ENCODE measurements around the gene CMPK2.
"Not testable (repeated sequence)": the region's sequence is repeated elsewhere in the genome, so short reads cannot be mapped to it uniquely, and the experiment has no call there.

The CMPK2 gene

DNA sequence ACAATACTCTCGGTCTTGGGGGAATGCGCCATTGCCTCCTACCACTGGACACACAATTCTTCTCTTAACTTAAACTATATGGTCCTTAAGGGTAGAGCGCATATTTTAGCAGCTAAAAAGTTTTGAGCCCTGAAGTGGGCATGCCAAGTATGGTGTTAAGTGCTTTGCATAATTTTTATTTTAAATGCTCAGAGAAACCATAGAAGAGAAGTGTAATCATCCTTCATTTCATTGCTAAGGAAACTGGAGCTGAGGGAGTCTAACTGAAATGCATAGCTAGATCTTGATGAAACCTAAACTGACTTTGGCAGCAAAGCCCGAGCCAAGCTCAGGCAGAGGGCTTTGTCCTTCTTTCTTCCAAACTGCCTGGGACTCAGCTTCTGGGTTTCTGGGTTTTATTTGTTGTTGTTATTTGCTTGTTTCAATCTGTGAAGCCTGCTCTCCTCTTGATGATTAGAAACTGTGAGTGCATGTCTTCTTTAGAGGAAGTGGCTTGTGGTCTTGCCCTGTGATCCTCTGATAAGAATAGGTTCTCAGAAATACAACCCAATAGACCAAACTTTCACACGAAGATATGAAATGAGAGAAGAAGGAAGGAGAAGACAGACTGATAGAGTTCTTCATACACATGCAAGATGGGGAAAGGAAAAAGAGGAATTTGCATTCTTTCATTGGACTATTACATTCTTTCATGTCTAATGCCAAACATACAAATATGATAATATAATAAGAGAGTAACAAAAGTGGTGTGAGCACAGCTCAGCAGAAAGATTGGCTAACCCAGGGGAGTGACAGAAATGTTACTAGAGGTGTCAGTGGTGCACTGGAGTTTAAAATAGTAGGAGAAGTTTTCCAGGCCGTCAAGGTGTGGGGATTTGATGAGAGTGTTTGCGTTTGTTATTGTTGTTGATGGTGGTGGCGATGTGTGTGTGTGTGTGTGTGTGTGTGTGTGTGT lies 44.0 kb upstream of the CMPK2 start:
- no peaks in the 10 kb centered on the region for H3K9me3 ChIP-seq
- intact Hi-C loops (cut with DNase I; ENCODE audit: low total_unique reads): no loop called here

DNA sequence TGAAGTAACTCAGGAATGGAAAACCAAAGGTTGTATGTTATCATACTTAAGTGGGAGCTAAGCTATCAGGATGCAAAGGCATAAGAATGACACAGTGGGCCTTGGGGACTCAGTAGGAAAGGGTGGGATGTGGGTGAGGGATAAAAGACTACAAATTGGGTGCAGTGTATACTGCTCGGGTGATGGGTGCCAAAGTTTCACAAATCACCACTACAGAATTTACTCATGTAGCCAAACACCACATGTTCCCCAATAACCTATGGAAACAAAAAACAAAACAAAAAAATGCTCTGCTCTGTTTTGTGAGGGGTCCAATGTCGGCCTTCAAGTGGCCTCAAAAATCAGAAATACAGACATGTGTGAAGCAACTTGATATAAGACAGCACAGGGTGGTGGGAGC lies 42.6 kb upstream of the CMPK2 start:
- Histone ChIP-seq H3K9me3 (no peaks in the 10 kb centered on the region), H3K27ac (no peak overlapping the region), H3K36me3 (no peaks in the 10 kb centered on the region), H3K4me1 (no peaks in the 10 kb centered on the region), H3K4me3 (no peak overlapping the region), H3K27me3 (no peaks in the 10 kb centered on the region)
- TF ChIP-seq, protein P1, sequence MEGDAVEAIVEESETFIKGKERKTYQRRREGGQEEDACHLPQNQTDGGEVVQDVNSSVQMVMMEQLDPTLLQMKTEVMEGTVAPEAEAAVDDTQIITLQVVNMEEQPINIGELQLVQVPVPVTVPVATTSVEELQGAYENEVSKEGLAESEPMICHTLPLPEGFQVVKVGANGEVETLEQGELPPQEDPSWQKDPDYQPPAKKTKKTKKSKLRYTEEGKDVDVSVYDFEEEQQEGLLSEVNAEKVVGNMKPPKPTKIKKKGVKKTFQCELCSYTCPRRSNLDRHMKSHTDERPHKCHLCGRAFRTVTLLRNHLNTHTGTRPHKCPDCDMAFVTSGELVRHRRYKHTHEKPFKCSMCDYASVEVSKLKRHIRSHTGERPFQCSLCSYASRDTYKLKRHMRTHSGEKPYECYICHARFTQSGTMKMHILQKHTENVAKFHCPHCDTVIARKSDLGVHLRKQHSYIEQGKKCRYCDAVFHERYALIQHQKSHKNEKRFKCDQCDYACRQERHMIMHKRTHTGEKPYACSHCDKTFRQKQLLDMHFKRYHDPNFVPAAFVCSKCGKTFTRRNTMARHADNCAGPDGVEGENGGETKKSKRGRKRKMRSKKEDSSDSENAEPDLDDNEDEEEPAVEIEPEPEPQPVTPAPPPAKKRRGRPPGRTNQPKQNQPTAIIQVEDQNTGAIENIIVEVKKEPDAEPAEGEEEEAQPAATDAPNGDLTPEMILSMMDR (IDR thresholded peaks at IDR 0.05): no peak
- intact Hi-C loops (cut with DNase I; ENCODE audit: low total_unique reads): no loop called here
- no peak for DNase-seq

More for the DNA sequence above, 44.0 kb upstream of the CMPK2 start:
- no peak for DNase-seq
- Histone ChIP-seq H3K27ac (no peak overlapping the region), H3K36me3 (no peaks in the 10 kb centered on the region), H3K4me1 (no peaks in the 10 kb centered on the region), H3K27me3 (no peaks in the 10 kb centered on the region), H3K4me3 (no peak overlapping the region)
- TF ChIP-seq, protein P1 (IDR thresholded peaks at IDR 0.05): no peak

DNA sequence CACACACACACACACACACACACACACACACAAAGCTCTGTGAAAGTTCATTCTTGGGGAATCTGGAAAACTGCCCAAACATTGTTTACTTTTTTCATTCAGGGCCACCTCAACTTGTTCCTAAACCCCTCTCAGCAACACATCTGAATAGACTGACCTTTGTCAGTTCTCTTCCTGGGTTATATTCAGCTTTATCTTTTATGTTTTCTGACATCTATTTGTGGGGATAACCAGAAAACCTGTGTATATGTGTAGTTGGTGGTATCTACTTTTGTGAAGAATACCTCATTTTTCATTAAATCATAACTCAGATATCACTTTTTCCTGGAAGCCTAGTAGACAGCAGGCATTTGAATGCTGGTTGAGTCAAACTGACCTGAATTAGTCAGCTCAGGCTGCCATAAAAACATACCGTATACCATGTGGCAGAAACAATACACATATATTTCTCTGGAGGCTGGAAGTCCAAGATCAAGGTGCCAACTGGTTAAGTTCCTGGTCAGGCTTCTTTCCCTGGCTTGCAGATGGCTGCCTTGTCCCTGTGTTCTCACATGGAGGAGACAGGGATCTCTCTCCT lies 40.5 kb upstream of the CMPK2 start:
- TF ChIP-seq, protein P1 (IDR thresholded peaks at IDR 0.05): no peak
- DNase-seq: no peak
- H3K36me3 ChIP-seq: no peaks in the 10 kb centered on the region
- H3K4me3 ChIP-seq: no peak overlapping the region
- intact Hi-C loops (cut with DNase I; ENCODE audit: low total_unique reads): no loop called here
- no peaks in the 10 kb centered on the region for H3K4me1 ChIP-seq
- H3K9me3 ChIP-seq: no peaks in the 10 kb centered on the region
- no peaks in the 10 kb centered on the region for H3K27me3 ChIP-seq
- no peak overlapping the region for H3K27ac ChIP-seq

- no peaks in the 10 kb centered on the region for H3K36me3 ChIP-seq
- H3K9me3 ChIP-seq: no peaks in the 10 kb centered on the region
- DNase-seq: no peak
- TF ChIP-seq, protein P1 (IDR thresholded peaks at IDR 0.05): no peak
- intact Hi-C loops (cut with DNase I; ENCODE audit: low total_unique reads): no loop called here
- no peaks in the 10 kb centered on the region for H3K4me1 ChIP-seq
- no peak overlapping the region for H3K27ac ChIP-seq
- no peak overlapping the region for H3K4me3 ChIP-seq
- H3K27me3 ChIP-seq: no peaks in the 10 kb centered on the region
These were observed 40.0 kb upstream of the CMPK2 start for GRCh38 chr2:6905668-6906067.

DNA sequence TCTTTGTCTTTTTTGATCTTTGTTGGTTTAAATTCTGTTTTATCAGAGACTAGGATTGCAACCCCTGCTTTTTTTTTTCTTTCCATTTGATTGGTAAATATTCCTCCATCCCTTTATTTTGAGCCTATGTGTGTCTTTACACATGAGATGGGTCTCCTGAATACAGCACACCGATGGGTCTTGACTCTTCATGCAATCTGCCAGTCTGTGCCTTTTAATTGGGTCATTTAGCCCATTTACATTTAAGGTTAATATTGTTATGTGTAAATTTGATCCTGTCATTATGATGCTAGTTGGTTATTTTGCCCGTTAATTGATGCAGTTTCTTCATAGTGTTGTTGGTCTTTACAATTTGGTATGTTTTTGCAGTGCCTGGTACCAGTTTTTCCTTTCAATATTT lies 36.9 kb upstream of the CMPK2 start:
- H3K36me3 ChIP-seq; intact Hi-C loops (cut with DNase I; ENCODE audit: low total_unique reads); H3K27me3 ChIP-seq; H3K4me3 ChIP-seq; H3K27ac ChIP-seq; DNase-seq; H3K4me1 ChIP-seq; H3K9me3 ChIP-seq: not testable (repeated sequence)

Measured in tibial artery (tissue), 4 donors.